VCaP (cell line): ENCODE data around the gene RARS2.

Source experiments
- H3K27ac ChIP-seq: fragments of 450-650 bp; 2 replicates; pipeline ENCODE4 v1.5.1; 2017
- CTCF ChIP-seq: fragments of 450-650 bp; conservative IDR thresholded peaks from 2 replicates; pipeline ENCODE4 v1.5.1; 2017; ENCODE audit warnings: mild to moderate bottlenecking, moderate library complexity

RARS2 gene

GRCh38 chr6:87538510-87539260 is 51.1 kb downstream of the RARS2 start:
- no peak for TF ChIP-seq CTCF
- no peak overlapping the region for H3K27ac ChIP-seq

GRCh38 chr6:87534377-87535047 is 55.3 kb downstream of the RARS2 start:
- H3K27ac ChIP-seq: no peak overlapping the region
- no peak for TF ChIP-seq CTCF

GRCh38 chr6:87529221-87529620 is 60.6 kb downstream of the RARS2 start:
- H3K27ac ChIP-seq: no peak overlapping the region
- TF ChIP-seq CTCF: no peak

- TF ChIP-seq CTCF: no peak
- no peak overlapping the region for H3K27ac ChIP-seq
Observed at GRCh38 chr6:87522686-87523085, 67.1 kb downstream of the RARS2 start.

GRCh38 chr6:87518453-87518852 is 71.3 kb downstream of the RARS2 start:
- TF ChIP-seq CTCF: no peak
- H3K27ac ChIP-seq: no peak overlapping the region

GRCh38 chr6:87514831-87515230 is 75.0 kb downstream of the RARS2 start:
- no peak for TF ChIP-seq CTCF
- peak overlapping the region; percentile 56 for H3K27ac ChIP-seq

GRCh38 chr6:87504441-87504840 is 85.3 kb downstream of the RARS2 start:
- no peak overlapping the region for H3K27ac ChIP-seq
- TF ChIP-seq CTCF: no peak
